ENCODE results near the gene CACNG4.

CACNG4 gene

GRCh38 chr17:67019809-67020208, 55.3 kb downstream of the CACNG4 start:
- DNase-seq (ENCODE audit: extremely low read depth, low read depth) = no peak
- no peak for TF ChIP-seq CTCF (IDR thresholded peaks at IDR 0.05; ENCODE audit: low read depth, low read length)

- no peak for TF ChIP-seq CTCF (IDR thresholded peaks at IDR 0.05; ENCODE audit: low read depth, low read length)
- no peak for DNase-seq (ENCODE audit: extremely low read depth, low read depth)
These were observed 55.8 kb downstream of the CACNG4 start for GRCh38 chr17:67020293-67020766.

GRCh38 chr17:67021196-67021595, 56.7 kb downstream of the CACNG4 start:
- DNase-seq (ENCODE audit: extremely low read depth, low read depth) = no peak
- TF ChIP-seq CTCF (IDR thresholded peaks at IDR 0.05; ENCODE audit: low read depth, low read length) = no peak

- no peak for TF ChIP-seq CTCF (IDR thresholded peaks at IDR 0.05; ENCODE audit: low read depth, low read length)
These were observed 57.4 kb downstream of the CACNG4 start for GRCh38 chr17:67021743-67022450.

GRCh38 chr17:67022451-67022810, 57.9 kb downstream of the CACNG4 start:
- no peak for DNase-seq (ENCODE audit: extremely low read depth, low read depth)
- no peak for TF ChIP-seq CTCF (IDR thresholded peaks at IDR 0.05; ENCODE audit: low read depth, low read length)

More at GRCh38 chr17:67021743-67022450, 57.4 kb downstream of the CACNG4 start:
- no peak for DNase-seq (ENCODE audit: extremely low read depth, low read depth)

GRCh38 chr17:67024736-67025135, 60.2 kb downstream of the CACNG4 start:
- no peak for TF ChIP-seq CTCF (IDR thresholded peaks at IDR 0.05; ENCODE audit: low read depth, low read length)
- DNase-seq (ENCODE audit: extremely low read depth, low read depth) = no peak

GRCh38 chr17:67025216-67025792, 60.8 kb downstream of the CACNG4 start:
- no peak for DNase-seq (ENCODE audit: extremely low read depth, low read depth)
- no peak for TF ChIP-seq CTCF (IDR thresholded peaks at IDR 0.05; ENCODE audit: low read depth, low read length)
